GM20000 (cell line): ENCODE results near the gene SQSTM1.
"Not testable (repeated sequence)": the region's sequence is repeated elsewhere in the genome, so short reads cannot be mapped to it uniquely, and the experiment has no call there.

Source experiments
- DNase-seq: peaks from one replicate; pipeline ENCODE4 v3.0.0; 2012; ENCODE audit warnings: low spot score
- CTCF ChIP-seq: IDR thresholded peaks from 2 replicates; pipeline ENCODE4 v1.5.1; 2012; ENCODE audit warnings: mild to moderate bottlenecking, control low read depth; ENCODE audit errors: extremely low read depth, missing control alignments

Gene SQSTM1

GRCh38 chr5:179869101-179869500 is 48.4 kb downstream of the SQSTM1 start:
- no peak for DNase-seq
- no peak for TF ChIP-seq CTCF

GRCh38 chr5:179869641-179870402 is 49.1 kb downstream of the SQSTM1 start:
- no peak for DNase-seq
- no peak for TF ChIP-seq CTCF

GRCh38 chr5:179870403-179870903 is 49.7 kb downstream of the SQSTM1 start:
- no peak for TF ChIP-seq CTCF
- no peak for DNase-seq

- TF ChIP-seq CTCF, result no peak
Measured at GRCh38 chr5:179870952-179871351, 50.2 kb downstream of the SQSTM1 start.

GRCh38 chr5:179871533-179871932 is 50.8 kb downstream of the SQSTM1 start:
- DNase-seq, result not testable (repeated sequence)

More at GRCh38 chr5:179870952-179871351, 50.2 kb downstream of the SQSTM1 start:
- DNase-seq, result no peak

GRCh38 chr5:179872055-179872827 is 51.5 kb downstream of the SQSTM1 start:
- TF ChIP-seq CTCF, result no peak
- DNase-seq, result no peak

GRCh38 chr5:179872828-179873575 is 52.3 kb downstream of the SQSTM1 start:
- TF ChIP-seq CTCF, result no peak
- DNase-seq, result no peak
